ENCODE results near the gene ZNF664.

The ZNF664 gene

DNA sequence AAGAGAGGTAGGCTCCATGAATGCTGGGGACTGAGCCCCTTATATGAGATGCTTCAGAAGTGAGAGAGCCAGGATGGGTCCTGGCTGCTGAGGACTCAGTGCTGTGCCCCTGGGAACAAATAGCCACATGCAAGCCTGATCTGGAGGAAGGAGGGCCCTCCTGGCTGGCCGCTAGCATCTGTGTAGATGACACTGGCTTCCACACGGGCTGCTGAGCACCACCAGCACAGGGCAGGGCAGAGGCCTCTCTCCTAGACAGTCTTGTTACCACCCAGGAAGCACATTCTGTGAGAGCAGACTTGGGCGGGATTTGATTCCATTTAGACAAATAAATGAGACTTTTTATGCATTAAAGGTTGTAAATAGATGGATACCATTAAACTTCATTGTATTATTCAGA, 48.0 kb downstream of the ZNF664 start:
- no peak overlapping the region for H3K4me3 ChIP-seq (ENCODE audit: low read depth, low read length)
- TF ChIP-seq, protein P1, sequence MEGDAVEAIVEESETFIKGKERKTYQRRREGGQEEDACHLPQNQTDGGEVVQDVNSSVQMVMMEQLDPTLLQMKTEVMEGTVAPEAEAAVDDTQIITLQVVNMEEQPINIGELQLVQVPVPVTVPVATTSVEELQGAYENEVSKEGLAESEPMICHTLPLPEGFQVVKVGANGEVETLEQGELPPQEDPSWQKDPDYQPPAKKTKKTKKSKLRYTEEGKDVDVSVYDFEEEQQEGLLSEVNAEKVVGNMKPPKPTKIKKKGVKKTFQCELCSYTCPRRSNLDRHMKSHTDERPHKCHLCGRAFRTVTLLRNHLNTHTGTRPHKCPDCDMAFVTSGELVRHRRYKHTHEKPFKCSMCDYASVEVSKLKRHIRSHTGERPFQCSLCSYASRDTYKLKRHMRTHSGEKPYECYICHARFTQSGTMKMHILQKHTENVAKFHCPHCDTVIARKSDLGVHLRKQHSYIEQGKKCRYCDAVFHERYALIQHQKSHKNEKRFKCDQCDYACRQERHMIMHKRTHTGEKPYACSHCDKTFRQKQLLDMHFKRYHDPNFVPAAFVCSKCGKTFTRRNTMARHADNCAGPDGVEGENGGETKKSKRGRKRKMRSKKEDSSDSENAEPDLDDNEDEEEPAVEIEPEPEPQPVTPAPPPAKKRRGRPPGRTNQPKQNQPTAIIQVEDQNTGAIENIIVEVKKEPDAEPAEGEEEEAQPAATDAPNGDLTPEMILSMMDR (IDR thresholded peaks at IDR 0.05; ENCODE audit: low read depth, low read length) = no peak

- no peak overlapping the region for H3K4me3 ChIP-seq (ENCODE audit: low read depth, low read length)
- TF ChIP-seq, protein P1 (IDR thresholded peaks at IDR 0.05; ENCODE audit: low read depth, low read length) = no peak
These were observed 49.1 kb downstream of the ZNF664 start for GRCh38 chr12:124022161-124022560.

DNA sequence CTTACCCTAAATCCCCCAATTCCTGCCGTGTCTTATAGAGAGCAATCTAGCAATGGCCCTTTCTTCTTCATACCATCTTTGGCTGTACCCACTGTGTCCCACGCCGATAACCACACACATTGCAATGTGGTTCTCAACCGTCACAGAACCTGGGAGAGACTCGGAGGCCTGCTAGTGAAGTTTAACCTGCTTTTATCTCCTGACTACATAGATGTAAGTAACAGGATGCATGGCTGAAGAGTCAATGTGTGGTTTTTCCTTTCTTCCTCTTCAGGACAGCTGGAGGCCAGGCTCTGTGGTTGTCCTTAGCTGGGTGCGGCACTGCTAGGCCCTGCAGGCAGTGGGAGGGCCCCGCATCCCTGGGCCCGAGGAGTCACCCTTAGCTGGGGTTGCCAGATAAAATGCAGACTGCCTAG, 51.3 kb downstream of the ZNF664 start:
- H3K4me3 ChIP-seq (ENCODE audit: low read depth, low read length) = no peak overlapping the region
- TF ChIP-seq, protein P1 (IDR thresholded peaks at IDR 0.05; ENCODE audit: low read depth, low read length) = no peak

- TF ChIP-seq, protein P1 (IDR thresholded peaks at IDR 0.05; ENCODE audit: low read depth, low read length) = no peak
- H3K4me3 ChIP-seq (ENCODE audit: low read depth, low read length) = no peak overlapping the region
These were observed 51.8 kb downstream of the ZNF664 start for GRCh38 chr12:124024776-124025175.

DNA sequence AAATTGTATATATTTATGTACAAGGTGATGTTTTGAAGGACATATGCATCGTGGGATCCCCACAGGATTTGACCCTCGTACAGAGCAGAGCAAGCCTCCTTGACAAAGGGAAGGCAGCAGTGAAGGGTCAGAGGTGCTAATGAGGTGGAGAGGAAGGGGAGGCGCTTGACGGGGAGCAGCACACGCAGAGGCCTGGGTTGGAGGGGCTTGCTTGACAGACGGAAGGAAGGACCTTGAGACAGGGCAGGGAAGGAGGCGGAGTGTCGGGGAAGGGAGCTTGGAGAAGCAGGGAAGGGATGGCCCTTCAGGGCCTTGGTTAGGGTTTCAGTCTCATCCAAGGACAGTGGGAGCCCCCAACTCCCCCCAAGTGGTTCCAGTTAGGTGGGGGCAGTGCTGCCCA, 52.6 kb downstream of the ZNF664 start:
- H3K4me3 ChIP-seq (ENCODE audit: low read depth, low read length) = no peak overlapping the region
- TF ChIP-seq, protein P1 (IDR thresholded peaks at IDR 0.05; ENCODE audit: low read depth, low read length) = no peak

DNA sequence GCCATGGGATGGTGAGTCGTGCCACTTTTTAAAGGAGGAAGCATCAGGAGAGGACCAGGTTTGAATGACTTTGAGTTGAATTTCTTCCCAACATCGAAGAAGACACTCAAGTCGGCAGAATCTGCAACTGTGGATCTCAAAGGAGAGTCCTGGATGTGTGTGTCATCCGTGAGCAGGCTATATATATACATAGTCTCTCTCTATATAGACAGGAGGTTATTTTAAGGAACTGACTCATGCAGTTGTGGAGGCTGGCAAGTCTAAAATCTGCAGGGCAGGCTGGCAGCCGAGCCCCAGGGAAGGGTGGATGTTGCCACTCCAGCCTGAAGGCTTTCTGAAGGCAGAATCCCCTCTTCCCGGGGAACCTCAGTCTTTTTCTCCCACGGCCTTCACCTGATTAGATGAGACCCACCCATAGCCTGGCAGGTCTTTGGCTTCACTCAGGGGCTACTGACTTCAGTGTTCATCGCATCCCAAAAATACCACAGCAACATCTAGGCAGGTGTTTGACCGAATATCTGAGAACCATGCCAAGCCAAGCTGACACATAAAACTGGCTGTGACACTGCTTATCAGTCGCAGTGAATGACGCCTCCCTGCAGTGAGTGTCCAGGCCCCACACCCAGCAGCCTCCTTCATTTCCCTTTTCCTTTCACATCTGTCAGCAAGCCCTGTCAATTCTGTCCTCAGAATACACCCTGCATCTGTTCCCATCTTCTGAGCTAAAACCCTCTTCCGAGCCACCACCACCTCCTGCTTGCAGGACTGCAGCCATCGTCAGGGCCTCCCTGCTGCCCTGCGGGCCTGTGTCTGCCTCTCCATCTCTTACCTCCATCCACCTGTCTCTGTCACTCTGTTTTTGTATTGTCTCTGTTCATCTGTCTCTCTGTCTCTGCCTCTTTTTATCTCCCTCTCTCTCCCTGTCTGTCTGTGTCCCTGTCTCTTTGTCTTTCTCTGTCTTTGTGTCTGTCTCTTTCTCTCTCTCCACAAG, 54.0 kb downstream of the ZNF664 start:
- TF ChIP-seq, protein P1 (IDR thresholded peaks at IDR 0.05; ENCODE audit: low read depth, low read length) = no peak

More for the DNA sequence above, 54.0 kb downstream of the ZNF664 start:
- H3K4me3 ChIP-seq (ENCODE audit: low read depth, low read length) = no peak overlapping the region
